H1 (cell line): Measurements from ENCODE around the gene SLC15A4.

Source experiments
- BACH1 ChIP-seq: IDR thresholded peaks from 2 replicates; pipeline ENCODE4 v1.6.1; 2012; ENCODE audit warnings: low read length, improper control_type of control experiment
- BRCA1 ChIP-seq: IDR thresholded peaks from 2 replicates; pipeline ENCODE4 v1.6.1; 2012; ENCODE audit warnings: low read depth, low read length, improper control_type of control experiment
- CBX8 ChIP-seq: fragments of 300-800, 300-1000 bp; sonication (generic); IDR thresholded peaks from 2 replicates; pipeline ENCODE4 v1.7.1; 2016; ENCODE audit warnings: low read depth, low read length, borderline replicate concordance
- CEBPB ChIP-seq: IDR thresholded peaks from 2 replicates; pipeline ENCODE4 v1.6.1; 2012; ENCODE audit warnings: low read depth, low read length
- EP300 ChIP-seq, 2 experiments: IDR thresholded peaks; 1 replicate in 1 of 2; 2 replicates in 1 of 2; pipeline ENCODE4 v1.6.1; 2011 to 2012; ENCODE audit warnings: low read depth in 2 of 2, low read length in 2 of 2, mild to moderate bottlenecking in 2 of 2, borderline replicate concordance in 1 of 2, inconsistent platforms in 1 of 2, moderate library complexity in 1 of 2
- JUN ChIP-seq: IDR thresholded peaks from 2 replicates; pipeline ENCODE4 v1.6.1; 2011; ENCODE audit warnings: low read depth, mild to moderate bottlenecking, improper control_type of control experiment, low read length
- MAFK ChIP-seq: IDR thresholded peaks from 2 replicates; pipeline ENCODE4 v1.6.1; 2012; ENCODE audit warnings: low read depth, mild to moderate bottlenecking, improper control_type of control experiment, low read length
- MAX ChIP-seq: IDR thresholded peaks from 2 replicates; pipeline ENCODE4 v1.6.1; 2012; ENCODE audit warnings: inconsistent platforms
- POLR2A ChIP-seq, 2 experiments: IDR thresholded peaks; 1 replicate in 1 of 2; 2 replicates in 1 of 2; pipeline ENCODE4 v1.6.1; 2011; ENCODE audit warnings: low read depth in 2 of 2, low read length in 2 of 2, mild to moderate bottlenecking in 2 of 2; ENCODE audit errors: control extremely low read depth in 1 of 2
- POLR2AphosphoS5 ChIP-seq: IDR thresholded peaks from 2 replicates; pipeline ENCODE4 v1.6.1; 2011; ENCODE audit warnings: low read depth, low read length
- RAD21 ChIP-seq, 2 experiments: IDR thresholded peaks in 1 of 2; conservative IDR thresholded peaks in 1 of 2; 2 replicates each; pipeline ENCODE4 v1.6.1; 2011; ENCODE audit warnings: low read depth in 2 of 2, low read length in 2 of 2, improper control_type of control experiment in 1 of 2, inconsistent platforms in 1 of 2, mild to moderate bottlenecking in 1 of 2, moderate library complexity in 1 of 2
- TF ChIP-seq, protein P1 (sequence below), 3 experiments: IDR thresholded peaks; 1 replicate in 2 of 3; 2 replicates in 1 of 3; pipeline versions ENCODE4 v1.5.1 to v1.6.1; 2011; ENCODE audit warnings: low read length in 3 of 3, mild to moderate bottlenecking in 3 of 3, inconsistent platforms in 2 of 3, low read depth in 1 of 3, moderate library complexity in 1 of 3; ENCODE audit not compliant: insufficient read depth in 1 of 3; ENCODE audit errors: control extremely low read depth in 1 of 3

DNA sequence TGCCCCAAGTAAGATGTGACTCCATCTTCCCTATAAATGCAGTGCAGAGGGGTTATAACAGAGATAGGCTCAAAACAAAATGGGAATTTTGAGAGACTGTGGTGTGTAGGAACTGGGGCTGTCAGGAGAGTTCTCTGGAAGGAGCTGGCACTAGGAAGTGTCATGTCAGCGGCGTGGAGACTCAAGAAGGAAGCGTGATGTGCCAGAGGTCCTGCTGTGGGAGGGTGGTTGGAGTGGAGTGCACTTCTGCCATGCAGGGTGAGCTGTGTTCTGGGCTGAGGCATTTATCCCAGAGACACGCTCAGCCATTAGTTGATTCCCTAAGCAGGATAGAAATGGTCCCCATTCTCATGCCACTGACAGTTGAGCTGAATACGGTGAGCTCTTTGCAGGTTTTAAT is 48.5 kb upstream of the SLC15A4 start:
- TF ChIP-seq BACH1, result no peak
- no peak for TF ChIP-seq MAX
- TF ChIP-seq JUN, result no peak
- TF ChIP-seq, protein P1, sequence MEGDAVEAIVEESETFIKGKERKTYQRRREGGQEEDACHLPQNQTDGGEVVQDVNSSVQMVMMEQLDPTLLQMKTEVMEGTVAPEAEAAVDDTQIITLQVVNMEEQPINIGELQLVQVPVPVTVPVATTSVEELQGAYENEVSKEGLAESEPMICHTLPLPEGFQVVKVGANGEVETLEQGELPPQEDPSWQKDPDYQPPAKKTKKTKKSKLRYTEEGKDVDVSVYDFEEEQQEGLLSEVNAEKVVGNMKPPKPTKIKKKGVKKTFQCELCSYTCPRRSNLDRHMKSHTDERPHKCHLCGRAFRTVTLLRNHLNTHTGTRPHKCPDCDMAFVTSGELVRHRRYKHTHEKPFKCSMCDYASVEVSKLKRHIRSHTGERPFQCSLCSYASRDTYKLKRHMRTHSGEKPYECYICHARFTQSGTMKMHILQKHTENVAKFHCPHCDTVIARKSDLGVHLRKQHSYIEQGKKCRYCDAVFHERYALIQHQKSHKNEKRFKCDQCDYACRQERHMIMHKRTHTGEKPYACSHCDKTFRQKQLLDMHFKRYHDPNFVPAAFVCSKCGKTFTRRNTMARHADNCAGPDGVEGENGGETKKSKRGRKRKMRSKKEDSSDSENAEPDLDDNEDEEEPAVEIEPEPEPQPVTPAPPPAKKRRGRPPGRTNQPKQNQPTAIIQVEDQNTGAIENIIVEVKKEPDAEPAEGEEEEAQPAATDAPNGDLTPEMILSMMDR (IDR thresholded peaks at IDR 0.05; ENCODE audit: control extremely low read depth in 1 of 3, insufficient read depth in 1 of 3, low read depth in 1 of 3, low read length in 3 of 3), result no peak
- no peak for TF ChIP-seq CEBPB
- TF ChIP-seq MAFK, result no peak
- no peak for TF ChIP-seq CBX8
- TF ChIP-seq RAD21 (IDR thresholded peaks at IDR 0.05 in 1 of 2, conservative IDR thresholded peaks at IDR 0.05 in 1 of 2; ENCODE audit: low read depth in 2 of 2, low read length in 2 of 2), result no peak
- TF ChIP-seq POLR2A (IDR thresholded peaks at IDR 0.05; ENCODE audit: control extremely low read depth in 1 of 2, low read depth in 2 of 2, low read length in 2 of 2), result no peak
- TF ChIP-seq EP300 (IDR thresholded peaks at IDR 0.05; ENCODE audit: borderline replicate concordance in 1 of 2, low read depth in 2 of 2, low read length in 2 of 2), result no peak
- TF ChIP-seq POLR2AphosphoS5, result no peak
- no peak for TF ChIP-seq BRCA1
